Dendritic cell treated with granulocyte-macrophage colony-stimulating factor and Interleukin-4, amounts not matched to agents 40 ng/mL and 50 ng/mL, for 4 days (primary cell): ENCODE measurements around the gene CLRN3.
A peak's percentile ranks its signal among the peaks of the same experiment; 100 is the strongest.

Source experiments
- H3K27ac Mint-ChIP-seq: one replicate; pipeline ENCODE4 v1.8.0; 2022; ENCODE audit warnings: mild to moderate bottlenecking, mixed read lengths
- H3K27me3 Mint-ChIP-seq: one replicate; pipeline ENCODE4 v1.8.0; 2022; ENCODE audit warnings: mild to moderate bottlenecking, mixed read lengths
- H3K36me3 Mint-ChIP-seq: one replicate; pipeline ENCODE4 v1.8.0; 2022; ENCODE audit warnings: low read depth, mixed read lengths
- H3K4me1 Mint-ChIP-seq: one replicate; pipeline ENCODE4 v1.8.0; 2022; ENCODE audit warnings: low read depth, mixed read lengths
- H3K4me3 Mint-ChIP-seq: one replicate; pipeline ENCODE4 v1.8.0; 2022; ENCODE audit warnings: mild to moderate bottlenecking, moderate library complexity, mixed read lengths
- H3K9me3 Mint-ChIP-seq: one replicate; pipeline ENCODE4 v1.8.0; 2022; ENCODE audit warnings: mixed read lengths
- intact Hi-C: fragments of 100-400 bp; cut with micrococcal nuclease; formaldehyde crosslinking; loops from one replicate; pipeline ENCODE4 v1.15.0; 2022

Gene CLRN3

GRCh38 chr10:127882391-127882790 lies 10.3 kb downstream of the CLRN3 start:
- Mint-ChIP-seq H3K27me3 (no peaks in the 10 kb centered on the region), H3K4me3 (no peak overlapping the region), H3K4me1 (peaks cover 93% of the 10 kb centered on the region), H3K36me3 (no peaks in the 10 kb centered on the region), H3K9me3 (no peaks in the 10 kb centered on the region), H3K27ac (peak overlapping the region; percentile 81)
- intact Hi-C loops, result no loop called here

- Mint-ChIP-seq H3K4me3 (no peak overlapping the region), H3K27me3 (no peaks in the 10 kb centered on the region), H3K9me3 (no peaks in the 10 kb centered on the region), H3K36me3 (no peaks in the 10 kb centered on the region), H3K4me1 (peaks cover 89% of the 10 kb centered on the region), H3K27ac (peak overlapping the region; percentile 81)
- intact Hi-C loops, result no loop called here
Observed at GRCh38 chr10:127881262-127881661, 11.5 kb downstream of the CLRN3 start.

GRCh38 chr10:127880557-127880956 lies 12.2 kb downstream of the CLRN3 start:
- Mint-ChIP-seq H3K9me3 (no peaks in the 10 kb centered on the region), H3K27me3 (no peaks in the 10 kb centered on the region), H3K4me3 (no peak overlapping the region), H3K36me3 (no peaks in the 10 kb centered on the region), H3K27ac (peak overlapping the region; percentile 81), H3K4me1 (peaks cover 86% of the 10 kb centered on the region)
- intact Hi-C loops, result no loop called here

GRCh38 chr10:127878475-127879055 lies 14.2 kb downstream of the CLRN3 start:
- Mint-ChIP-seq H3K9me3 (no peaks in the 10 kb centered on the region), H3K4me3 (peak overlapping the region; percentile 27), H3K4me1 (peaks cover 79% of the 10 kb centered on the region), H3K27me3 (no peaks in the 10 kb centered on the region), H3K36me3 (no peaks in the 10 kb centered on the region), H3K27ac (peak overlapping the region; percentile 81)
- intact Hi-C loops, result loop anchor here (10.0 kb wide), 1 partner anchor 136 kb away; no protein-coding TSS in a partner anchor

- H3K27me3 Mint-ChIP-seq, result no peaks in the 10 kb centered on the region
- H3K4me3 Mint-ChIP-seq, result no peak overlapping the region
- no peaks in the 10 kb centered on the region for H3K36me3 Mint-ChIP-seq
- H3K27ac Mint-ChIP-seq, result peak overlapping the region; percentile 81
- H3K9me3 Mint-ChIP-seq, result no peaks in the 10 kb centered on the region
- intact Hi-C loops, result loop anchor here (10.0 kb wide), 1 partner anchor 137 kb away; no protein-coding TSS in a partner anchor
- peaks cover 75% of the 10 kb centered on the region for H3K4me1 Mint-ChIP-seq
Observed at GRCh38 chr10:127877699-127878098, 15.0 kb downstream of the CLRN3 start.

GRCh38 chr10:127877116-127877515 lies 15.6 kb downstream of the CLRN3 start:
- intact Hi-C loops, result loop anchor here (10.0 kb wide), 1 partner anchor 138 kb away; no protein-coding TSS in a partner anchor
- H3K27me3 Mint-ChIP-seq, result no peaks in the 10 kb centered on the region
- H3K27ac Mint-ChIP-seq, result peak overlapping the region; percentile 81
- H3K9me3 Mint-ChIP-seq, result no peaks in the 10 kb centered on the region
- no peaks in the 10 kb centered on the region for H3K36me3 Mint-ChIP-seq
- H3K4me1 Mint-ChIP-seq, result peaks cover 69% of the 10 kb centered on the region
- no peak overlapping the region for H3K4me3 Mint-ChIP-seq

GRCh38 chr10:127875916-127876315 lies 16.8 kb downstream of the CLRN3 start:
- peaks cover 64% of the 10 kb centered on the region for H3K4me1 Mint-ChIP-seq
- no peaks in the 10 kb centered on the region for H3K27me3 Mint-ChIP-seq
- H3K9me3 Mint-ChIP-seq, result no peaks in the 10 kb centered on the region
- H3K36me3 Mint-ChIP-seq, result no peaks in the 10 kb centered on the region
- H3K27ac Mint-ChIP-seq, result no peak overlapping the region
- intact Hi-C loops, result loop anchor here (10.0 kb wide), 1 partner anchor 139 kb away; no protein-coding TSS in a partner anchor
- H3K4me3 Mint-ChIP-seq, result no peak overlapping the region

- intact Hi-C loops, result loop anchor here (10.0 kb wide), 1 partner anchor 139 kb away; no protein-coding TSS in a partner anchor
- Mint-ChIP-seq H3K27ac (no peak overlapping the region), H3K27me3 (no peaks in the 10 kb centered on the region), H3K4me1 (peaks cover 64% of the 10 kb centered on the region), H3K9me3 (no peaks in the 10 kb centered on the region), H3K4me3 (no peak overlapping the region), H3K36me3 (no peaks in the 10 kb centered on the region)
Observed at GRCh38 chr10:127875449-127875765, 17.3 kb downstream of the CLRN3 start.

GRCh38 chr10:127874671-127875448 lies 17.9 kb downstream of the CLRN3 start:
- H3K9me3 Mint-ChIP-seq, result peaks cover under 1% of the 10 kb centered on the region
- H3K27me3 Mint-ChIP-seq, result no peaks in the 10 kb centered on the region
- H3K27ac Mint-ChIP-seq, result peak overlapping the region; percentile 61
- peaks cover 60% of the 10 kb centered on the region for H3K4me1 Mint-ChIP-seq
- H3K36me3 Mint-ChIP-seq, result no peaks in the 10 kb centered on the region
- no peak overlapping the region for H3K4me3 Mint-ChIP-seq
- intact Hi-C loops, result loop anchor here (5.0 to 10.0 kb wide), 2 partner anchors 32 to 140 kb away; partner anchors contain the start of gene PTPRE

- intact Hi-C loops, result loop anchor here (5.0 to 10.0 kb wide), 2 partner anchors 33 to 141 kb away; partner anchors contain the start of gene PTPRE
Observed at GRCh38 chr10:127873901-127874470, 18.8 kb downstream of the CLRN3 start.

GRCh38 chr10:127872871-127873600 lies 19.7 kb downstream of the CLRN3 start:
- Mint-ChIP-seq H3K4me1 (peaks cover 42% of the 10 kb centered on the region), H3K9me3 (peaks cover 9% of the 10 kb centered on the region), H3K36me3 (no peaks in the 10 kb centered on the region), H3K27me3 (peaks cover 3% of the 10 kb centered on the region), H3K27ac (no peak overlapping the region), H3K4me3 (no peak overlapping the region)
- intact Hi-C loops, result loop anchor here (5.0 to 10.0 kb wide), 2 partner anchors 34 to 142 kb away; partner anchors contain the start of gene PTPRE

More at GRCh38 chr10:127873901-127874470, 18.8 kb downstream of the CLRN3 start:
- Mint-ChIP-seq H3K9me3 (peaks cover 9% of the 10 kb centered on the region), H3K4me3 (no peak overlapping the region), H3K36me3 (no peaks in the 10 kb centered on the region), H3K4me1 (peaks cover 51% of the 10 kb centered on the region), H3K27ac (peak overlapping the region; percentile 61), H3K27me3 (no peaks in the 10 kb centered on the region)

- Mint-ChIP-seq H3K9me3 (peaks cover 9% of the 10 kb centered on the region), H3K27ac (no peak overlapping the region), H3K4me1 (peaks cover 33% of the 10 kb centered on the region), H3K4me3 (no peak overlapping the region), H3K36me3 (no peaks in the 10 kb centered on the region), H3K27me3 (peaks cover 6% of the 10 kb centered on the region)
- intact Hi-C loops, result loop anchor here (5.0 to 10.0 kb wide), 2 partner anchors 35 to 143 kb away; partner anchors contain the start of gene PTPRE
Observed at GRCh38 chr10:127872011-127872761, 20.6 kb downstream of the CLRN3 start.

- no peak overlapping the region for H3K4me3 Mint-ChIP-seq
Observed at GRCh38 chr10:127871631-127872010, 21.1 kb downstream of the CLRN3 start.

More at GRCh38 chr10:127871631-127872010, 21.1 kb downstream of the CLRN3 start:
- H3K27me3 Mint-ChIP-seq, result peaks cover 6% of the 10 kb centered on the region
- H3K36me3 Mint-ChIP-seq, result no peaks in the 10 kb centered on the region
- H3K27ac Mint-ChIP-seq, result no peak overlapping the region
- intact Hi-C loops, result loop anchor here (5.0 to 10.0 kb wide), 2 partner anchors 36 to 143 kb away; partner anchors contain the start of gene PTPRE
- peaks cover 9% of the 10 kb centered on the region for H3K9me3 Mint-ChIP-seq
- peaks cover 29% of the 10 kb centered on the region for H3K4me1 Mint-ChIP-seq
